Measurements from ENCODE around the gene SCAF11.

DNA sequence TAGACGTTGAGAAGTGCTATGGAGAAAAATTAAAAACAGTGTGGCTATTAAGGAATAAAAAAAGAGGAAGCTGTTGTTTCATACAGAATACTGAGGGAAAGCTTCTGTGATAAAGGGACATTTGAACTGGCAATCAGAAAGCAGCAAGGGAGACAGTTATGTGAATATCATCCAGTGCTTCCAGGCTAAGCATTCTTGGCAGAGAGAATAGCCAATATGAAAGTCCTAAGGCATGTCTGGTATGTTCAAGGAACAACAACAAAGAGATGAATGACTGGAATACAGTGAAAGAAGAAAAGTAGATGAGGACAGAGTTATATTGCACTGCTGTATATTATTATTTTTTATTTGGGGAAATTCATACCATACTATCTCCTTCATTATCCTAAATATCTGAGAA is 23.9 kb downstream of the SCAF11 start:
- TF ChIP-seq, protein P1, sequence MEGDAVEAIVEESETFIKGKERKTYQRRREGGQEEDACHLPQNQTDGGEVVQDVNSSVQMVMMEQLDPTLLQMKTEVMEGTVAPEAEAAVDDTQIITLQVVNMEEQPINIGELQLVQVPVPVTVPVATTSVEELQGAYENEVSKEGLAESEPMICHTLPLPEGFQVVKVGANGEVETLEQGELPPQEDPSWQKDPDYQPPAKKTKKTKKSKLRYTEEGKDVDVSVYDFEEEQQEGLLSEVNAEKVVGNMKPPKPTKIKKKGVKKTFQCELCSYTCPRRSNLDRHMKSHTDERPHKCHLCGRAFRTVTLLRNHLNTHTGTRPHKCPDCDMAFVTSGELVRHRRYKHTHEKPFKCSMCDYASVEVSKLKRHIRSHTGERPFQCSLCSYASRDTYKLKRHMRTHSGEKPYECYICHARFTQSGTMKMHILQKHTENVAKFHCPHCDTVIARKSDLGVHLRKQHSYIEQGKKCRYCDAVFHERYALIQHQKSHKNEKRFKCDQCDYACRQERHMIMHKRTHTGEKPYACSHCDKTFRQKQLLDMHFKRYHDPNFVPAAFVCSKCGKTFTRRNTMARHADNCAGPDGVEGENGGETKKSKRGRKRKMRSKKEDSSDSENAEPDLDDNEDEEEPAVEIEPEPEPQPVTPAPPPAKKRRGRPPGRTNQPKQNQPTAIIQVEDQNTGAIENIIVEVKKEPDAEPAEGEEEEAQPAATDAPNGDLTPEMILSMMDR (conservative IDR thresholded peaks at IDR 0.05; ENCODE audit: low read depth, low read length): no peak
- TF ChIP-seq EZH2 (IDR thresholded peaks at IDR 0.05; ENCODE audit: low read length, unreplicated experiment) (no peak), EZH2phosphoT487 (IDR thresholded peaks at IDR 0.05; ENCODE audit: borderline replicate concordance, low read length) (no peak)
